ENCODE measurements around the gene KRT71. TPM values are rescaled to one million over a fixed set of nuclear protein-coding genes. Genes with fewer than 3 reads are reported as not detected.

Gene KRT71
- total RNA-seq, 2 experiments from 2014 or later, result not detected

DNA sequence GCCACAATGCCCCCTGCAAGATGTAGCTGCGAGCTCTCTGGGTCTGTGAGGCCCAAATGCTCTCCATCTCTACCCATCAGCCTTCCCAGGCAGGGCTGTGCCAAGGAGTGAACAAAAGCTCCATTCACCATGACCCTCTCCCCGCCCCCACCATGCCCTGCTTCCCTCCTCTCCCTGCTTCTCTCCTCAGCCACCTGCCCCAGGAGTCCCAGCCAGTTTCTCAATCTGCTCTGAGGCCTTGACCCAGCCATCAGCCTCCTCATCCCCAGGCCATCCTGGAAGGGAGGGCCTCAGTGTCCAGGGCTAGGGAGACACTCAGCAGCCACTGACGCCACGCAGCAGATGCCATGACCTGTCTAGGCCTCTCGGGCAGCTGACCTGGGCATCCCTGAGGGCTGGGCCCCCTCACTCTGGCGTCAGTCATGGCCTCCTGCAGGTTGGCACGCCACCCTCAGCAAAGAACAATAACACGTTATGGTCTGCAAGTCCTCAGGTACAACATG lies 24.3 kb downstream of the KRT71 start:
- H3K4me1 Mint-ChIP-seq (ENCODE audit: low read depth), result no peaks in the 10 kb centered on the region
- POLR2A ChIA-PET, result no interaction called here
- H3K27me3 Mint-ChIP-seq, result no peaks in the 10 kb centered on the region
- Histone ChIP-seq H3K4me1 (ENCODE audit: insufficient read depth, low read length) (peaks cover 2% of the 10 kb centered on the region), H3K4me3 (ENCODE audit: low read length) (no peak overlapping the region), H3K27me3 (ENCODE audit: control insufficient read depth in 1 of 2, insufficient read depth in 2 of 2, low read length in 2 of 2) (no peaks in the 10 kb centered on the region), H3K27ac (ENCODE audit: low read depth in 1 of 2, low read length in 2 of 2) (no peak overlapping the region), H3K9me3 (ENCODE audit: control insufficient read depth in 1 of 2, insufficient read depth in 1 of 2, low read length in 2 of 2) (no peaks in the 10 kb centered on the region), H3K36me3 (ENCODE audit: insufficient read depth, low read length) (no peaks in the 10 kb centered on the region)
- peak in 1 of 14 experiments; percentile 29 for DNase-seq
- ATAC-seq (ENCODE audit: poor library complexity), result no peak
- no peak overlapping the region for H3K4me3 Mint-ChIP-seq
- TF ChIP-seq CTCF (IDR thresholded peaks at IDR 0.05), result no peak
- H3K9me3 Mint-ChIP-seq, result no peaks in the 10 kb centered on the region
- no peaks in the 10 kb centered on the region for H3K36me3 Mint-ChIP-seq (ENCODE audit: low read depth)
- H3K27ac Mint-ChIP-seq, result no peak overlapping the region
- CTCF ChIA-PET, result no interaction called here
- intact Hi-C loops (cut with DNase I, micrococcal nuclease), result no loop called here

- no peaks in the 10 kb centered on the region for H3K4me1 Mint-ChIP-seq (ENCODE audit: low read depth)
- peak in 1 of 14 experiments; percentile 22 for DNase-seq
- Histone ChIP-seq H3K27me3 (ENCODE audit: control insufficient read depth in 1 of 2, insufficient read depth in 2 of 2, low read length in 2 of 2) (peaks cover 0 to 1% of the 10 kb centered on the region in 2 experiments), H3K4me1 (ENCODE audit: insufficient read depth, low read length) (peaks cover 2% of the 10 kb centered on the region), H3K4me3 (ENCODE audit: low read length) (no peak overlapping the region), H3K9me3 (ENCODE audit: control insufficient read depth in 1 of 2, insufficient read depth in 1 of 2, low read length in 2 of 2) (no peaks in the 10 kb centered on the region), H3K27ac (ENCODE audit: low read depth in 1 of 2, low read length in 2 of 2) (no peak overlapping the region), H3K36me3 (ENCODE audit: insufficient read depth, low read length) (no peaks in the 10 kb centered on the region)
- ATAC-seq (ENCODE audit: poor library complexity), result no peak
- ChIA-PET CTCF (no interaction called here), POLR2A (no interaction called here)
- no peak overlapping the region for H3K27ac Mint-ChIP-seq
- no peak for TF ChIP-seq CTCF (IDR thresholded peaks at IDR 0.05)
- H3K27me3 Mint-ChIP-seq, result no peaks in the 10 kb centered on the region
- H3K4me3 Mint-ChIP-seq, result no peak overlapping the region
- intact Hi-C loops (cut with DNase I, micrococcal nuclease), result no loop called here
- no peaks in the 10 kb centered on the region for H3K9me3 Mint-ChIP-seq
- no peaks in the 10 kb centered on the region for H3K36me3 Mint-ChIP-seq (ENCODE audit: low read depth)
Observed at GRCh38 chr12:52527121-52527800, 25.7 kb downstream of the KRT71 start.

DNA sequence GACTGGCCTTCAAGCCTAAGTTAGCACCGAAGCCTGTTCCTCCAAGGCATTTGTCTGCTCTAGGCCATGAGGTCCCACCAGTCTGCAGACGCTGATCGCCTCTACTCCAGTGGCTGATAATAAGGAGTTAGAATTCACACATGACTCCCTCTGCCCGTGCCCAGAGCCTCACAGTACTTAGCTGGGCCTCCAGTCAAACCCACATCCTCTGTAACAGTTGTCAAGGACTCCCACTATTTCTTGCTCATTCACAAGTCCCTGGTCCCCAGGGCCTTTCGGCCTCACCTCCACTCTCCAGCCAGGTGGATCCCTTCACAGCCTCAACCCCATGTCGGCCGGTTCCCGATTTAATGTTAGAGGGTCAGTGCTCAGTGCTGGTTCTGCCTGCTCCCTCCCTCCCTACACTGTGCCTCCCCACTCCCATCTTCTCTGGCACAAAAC lies 26.4 kb downstream of the KRT71 start:
- no peak overlapping the region for H3K4me3 Mint-ChIP-seq
- no peak for TF ChIP-seq CTCF (IDR thresholded peaks at IDR 0.05)
- Histone ChIP-seq H3K9me3 (ENCODE audit: control insufficient read depth in 1 of 2, insufficient read depth in 1 of 2, low read length in 2 of 2) (no peaks in the 10 kb centered on the region), H3K4me3 (ENCODE audit: low read length) (no peak overlapping the region), H3K36me3 (ENCODE audit: insufficient read depth, low read length) (no peaks in the 10 kb centered on the region), H3K27me3 (ENCODE audit: control insufficient read depth in 1 of 2, insufficient read depth in 2 of 2, low read length in 2 of 2) (peaks cover 0 to 2% of the 10 kb centered on the region in 2 experiments), H3K27ac (ENCODE audit: low read depth in 1 of 2, low read length in 2 of 2) (no peak overlapping the region), H3K4me1 (ENCODE audit: insufficient read depth, low read length) (peaks cover 2% of the 10 kb centered on the region)
- ChIA-PET POLR2A (no interaction called here), CTCF (no interaction called here)
- no peaks in the 10 kb centered on the region for H3K36me3 Mint-ChIP-seq (ENCODE audit: low read depth)
- no peak for ATAC-seq (ENCODE audit: poor library complexity)
- no peak overlapping the region for H3K27ac Mint-ChIP-seq
- DNase-seq, result peak in 2 of 14 experiments; percentile 19 to 46
- no peaks in the 10 kb centered on the region for H3K9me3 Mint-ChIP-seq
- H3K4me1 Mint-ChIP-seq (ENCODE audit: low read depth), result no peaks in the 10 kb centered on the region
- intact Hi-C loops (cut with DNase I, micrococcal nuclease), result no loop called here
- no peaks in the 10 kb centered on the region for H3K27me3 Mint-ChIP-seq

Data from CD4-positive, alpha-beta T cell (primary cell).